Measurements from ENCODE around the gene EYS.

- TF ChIP-seq CTCF (IDR thresholded peaks at IDR 0.05) (no peak), POLR2AphosphoS5 (IDR thresholded peaks at IDR 0.05) (no peak), POLR2A (IDR thresholded peaks at IDR 0.05) (no peak)
Observed at GRCh38 chr6:65199683-65200082, 507.3 kb downstream of the EYS start.

All from breast epithelium (tissue), 3 donors.